HK-2 (cell line): ENCODE results near the gene CDC42.
A peak's percentile ranks its signal among the peaks of the same experiment; 100 is the strongest.

Experiments used
- DNase-seq: peaks from one replicate; pipeline ENCODE4 v3.0.0-alpha.2; 2018; ENCODE audit not compliant: unreplicated experiment

Gene CDC42

DNA sequence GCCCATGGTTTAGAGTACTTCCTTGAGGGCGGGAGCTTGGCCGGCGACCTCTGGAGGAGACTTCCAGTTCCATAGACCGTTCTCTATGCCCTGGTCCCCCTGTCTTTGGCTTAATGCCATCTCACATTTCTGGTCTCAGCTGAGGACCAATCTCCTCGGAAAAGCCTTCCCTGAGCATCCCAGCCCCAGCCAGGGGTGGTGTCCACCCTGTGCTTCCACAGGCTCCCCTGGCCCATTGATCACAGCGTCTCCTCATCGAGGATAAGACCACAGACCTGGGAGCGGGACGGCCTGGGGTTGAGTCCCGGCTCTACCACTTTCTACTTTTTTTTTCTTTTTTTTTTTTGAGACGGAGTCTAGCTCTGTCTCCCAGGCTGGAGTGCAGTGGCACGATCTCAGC lies 75.9 kb downstream of the CDC42 start:
- no peak for DNase-seq

DNA sequence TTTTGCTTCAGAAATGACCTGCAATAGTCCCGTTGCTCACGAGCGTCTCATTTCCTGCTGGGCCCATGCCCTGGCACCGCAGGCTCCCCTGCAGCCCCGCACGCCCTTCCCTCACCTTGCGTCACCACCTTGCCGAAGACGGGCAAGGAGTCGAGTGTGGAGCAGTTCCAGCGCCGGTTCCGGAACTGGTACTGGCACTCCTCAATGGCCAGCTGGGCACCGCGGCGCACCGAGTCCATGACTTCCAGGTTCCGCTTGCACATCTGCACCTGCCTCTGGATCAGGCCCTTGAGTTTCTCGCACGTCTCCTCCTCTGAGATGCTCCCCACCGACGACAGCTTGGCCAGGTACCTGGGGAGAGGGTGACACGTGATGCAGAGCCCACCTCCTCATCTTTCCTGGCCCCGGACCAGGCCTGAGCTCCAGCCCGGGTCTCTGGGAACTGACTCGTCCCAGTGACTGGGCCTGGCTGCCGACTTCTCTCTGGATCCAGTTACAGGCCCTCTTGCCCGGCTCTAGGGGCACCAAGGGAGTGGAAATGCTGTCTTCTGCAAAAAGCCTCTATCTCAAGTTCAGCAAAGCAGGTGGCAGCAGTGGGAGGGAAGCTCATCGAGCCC lies 77.1 kb downstream of the CDC42 start:
- no peak for DNase-seq

DNA sequence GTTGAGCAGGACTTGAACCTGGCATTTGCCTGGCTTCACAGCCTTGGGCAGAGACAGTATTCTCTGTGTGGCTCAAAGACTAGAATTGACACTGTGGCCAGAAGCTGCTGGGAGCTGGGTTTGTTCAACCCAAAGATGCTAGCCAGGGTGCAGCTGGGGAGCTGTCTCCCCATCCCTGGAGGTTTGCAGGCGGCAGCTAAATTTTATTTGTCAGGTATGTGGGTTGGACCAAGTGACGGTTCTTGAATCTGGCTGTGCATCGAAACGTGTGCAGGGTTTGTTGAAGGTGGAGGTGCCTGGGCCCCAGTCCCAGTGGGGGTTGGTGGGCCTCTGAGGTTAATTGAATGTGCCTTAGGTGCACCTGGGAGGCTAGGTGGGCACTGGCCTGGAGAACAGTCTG lies 78.6 kb downstream of the CDC42 start:
- no peak for DNase-seq

DNA sequence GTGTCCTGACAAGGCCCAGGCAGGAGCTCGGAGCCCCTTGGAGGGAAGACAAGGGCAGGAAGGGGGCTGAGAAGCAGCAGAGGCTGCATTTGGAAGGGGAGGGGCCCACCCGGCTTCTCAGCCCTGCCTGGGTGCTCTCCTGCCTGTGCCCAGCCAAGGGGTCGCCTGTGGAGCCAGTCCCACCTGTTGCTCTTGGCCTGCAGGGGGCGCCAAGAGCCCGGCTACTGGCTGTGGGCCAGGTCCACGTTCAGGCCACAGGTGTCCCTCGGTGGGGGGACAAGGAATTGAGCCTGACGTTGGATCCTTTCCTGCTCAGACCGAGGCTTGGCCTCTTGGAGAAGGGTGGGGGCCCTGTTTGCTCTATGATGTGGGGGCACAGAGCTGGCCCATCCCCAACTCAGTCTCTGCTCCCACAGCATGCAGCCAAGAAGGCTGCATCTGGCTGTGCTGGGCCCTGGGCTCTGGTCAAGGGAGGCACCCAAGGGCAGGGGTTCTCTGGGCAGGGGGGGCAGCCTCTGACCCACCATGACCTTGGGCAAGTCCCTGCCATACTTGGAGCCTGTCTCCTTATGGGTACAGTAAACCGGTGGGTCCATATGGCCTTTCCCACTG lies 79.5 kb downstream of the CDC42 start:
- peak; percentile 59 for DNase-seq

DNA sequence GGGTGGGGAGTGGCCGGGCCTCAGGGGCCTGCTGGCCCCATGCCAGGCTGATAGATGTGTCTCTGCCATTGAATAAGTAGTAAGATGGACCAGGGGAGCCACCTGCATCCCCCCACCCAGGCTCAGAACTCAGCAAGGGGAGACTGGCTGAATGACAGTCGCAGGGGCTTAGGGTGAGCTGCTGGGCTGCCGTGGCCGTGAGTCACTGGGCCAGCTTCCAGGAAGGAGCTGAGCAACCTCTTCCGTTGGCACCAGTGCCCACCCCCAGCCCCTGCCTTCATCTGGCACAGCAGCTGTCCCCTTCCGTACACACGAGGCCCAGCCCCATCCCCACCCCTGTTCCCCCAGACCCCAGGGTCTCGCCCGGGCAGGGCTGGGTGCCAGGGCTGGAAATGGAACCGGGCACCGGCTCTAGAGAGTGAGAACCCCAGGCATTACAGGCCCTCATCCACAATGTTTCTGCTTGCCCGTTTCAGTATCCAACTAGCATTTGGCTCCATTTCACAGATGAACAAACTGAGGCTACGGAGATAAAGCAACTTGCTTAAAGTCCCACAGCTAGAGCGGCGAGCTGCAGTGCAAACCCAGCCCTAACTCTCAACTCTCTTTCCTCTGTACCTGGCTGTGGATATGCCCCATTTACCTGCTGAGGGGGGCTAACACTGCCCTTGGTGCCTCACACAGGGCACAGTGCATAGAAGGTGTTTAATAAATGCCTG lies 80.2 kb downstream of the CDC42 start:
- peak; percentile 72 for DNase-seq

GRCh38 chr1:22133247-22133930 lies 80.9 kb downstream of the CDC42 start:
- no peak for DNase-seq

DNA sequence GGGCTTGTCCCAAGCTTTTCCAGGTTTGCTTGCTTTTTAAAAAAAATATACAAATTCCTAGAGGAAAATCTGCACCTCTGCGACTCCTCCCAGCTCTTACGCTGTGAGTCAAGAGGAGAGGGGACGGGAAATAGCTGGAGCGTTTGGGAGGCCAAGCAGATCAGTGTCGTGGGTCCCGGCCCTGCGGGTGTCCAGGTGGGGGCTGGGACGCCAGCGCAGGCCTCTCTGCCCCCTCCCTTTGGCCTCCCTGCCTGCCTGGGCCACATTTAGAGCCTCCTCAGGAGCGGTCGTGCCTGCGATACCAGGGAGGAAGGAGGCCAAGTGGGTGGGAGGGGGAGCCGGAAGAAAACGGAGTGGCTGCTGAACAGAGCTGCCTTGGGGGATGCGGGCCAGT lies 81.4 kb downstream of the CDC42 start:
- no peak for DNase-seq

- DNase-seq: no peak
Observed at GRCh38 chr1:22137004-22137720, 84.7 kb downstream of the CDC42 start.

- DNase-seq: no peak
Observed at GRCh38 chr1:22139066-22139594, 86.6 kb downstream of the CDC42 start.

DNA sequence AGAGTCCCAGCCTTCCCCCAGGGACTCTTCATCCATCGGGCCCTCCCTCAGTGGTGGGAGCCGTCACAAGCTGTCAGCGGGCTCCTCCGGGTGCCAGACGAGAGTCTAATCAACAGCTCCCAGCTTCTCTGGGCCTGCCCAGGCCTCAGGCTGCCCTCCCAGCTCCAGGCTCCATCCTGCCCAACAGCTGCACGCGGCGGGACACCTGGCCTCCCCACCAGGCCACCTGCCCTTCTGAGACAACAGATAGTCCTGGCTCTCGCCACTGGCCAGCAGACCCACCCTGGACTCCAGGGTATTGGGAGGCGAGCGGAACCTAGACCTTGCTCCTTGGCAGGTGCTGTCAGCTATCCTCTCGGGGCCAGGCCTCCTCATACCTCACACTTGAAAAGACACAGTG lies 87.3 kb downstream of the CDC42 start:
- DNase-seq: no peak
